HS-27A (cell line): ENCODE results near the gene ZNF319.
"Not testable (repeated sequence)": the region's sequence is repeated elsewhere in the genome, so short reads cannot be mapped to it uniquely, and the experiment has no call there.

ENCODE experiments used
- DNase-seq: peaks from one replicate; pipeline ENCODE4 v3.0.0-alpha.2; 2012; ENCODE audit warnings: low read depth, missing footprints

Gene ZNF319

GRCh38 chr16:57997528-57998265 is 2.8 kb downstream of the ZNF319 start:
- no peak for DNase-seq

GRCh38 chr16:57997176-57997527 is 3.3 kb downstream of the ZNF319 start:
- no peak for DNase-seq

- no peak for DNase-seq
Measured at GRCh38 chr16:57996406-57997175, 3.9 kb downstream of the ZNF319 start.

- no peak for DNase-seq
Measured at GRCh38 chr16:57995721-57996405, 4.6 kb downstream of the ZNF319 start.

- no peak for DNase-seq
Measured at GRCh38 chr16:57994778-57995177, 5.7 kb downstream of the ZNF319 start.

- DNase-seq = no peak
Measured at GRCh38 chr16:57994361-57994760, 6.1 kb downstream of the ZNF319 start.

GRCh38 chr16:57993897-57994296 is 6.6 kb downstream of the ZNF319 start:
- DNase-seq = no peak

- no peak for DNase-seq
Measured at GRCh38 chr16:57993438-57993837, 7.0 kb downstream of the ZNF319 start.

GRCh38 chr16:57992084-57992483 is 8.4 kb downstream of the ZNF319 start:
- DNase-seq = no peak

- DNase-seq = no peak
Measured at GRCh38 chr16:57991551-57992059, 8.9 kb downstream of the ZNF319 start.

GRCh38 chr16:57988929-57989328 is 11.5 kb downstream of the ZNF319 start:
- no peak for DNase-seq

- no peak for DNase-seq
Measured at GRCh38 chr16:57987441-57988177, 12.9 kb downstream of the ZNF319 start.

- no peak for DNase-seq
Measured at GRCh38 chr16:57986196-57986595, 14.3 kb downstream of the ZNF319 start.

GRCh38 chr16:57985204-57986181 is 15.0 kb downstream of the ZNF319 start:
- DNase-seq = no peak

GRCh38 chr16:57984443-57985203 is 15.8 kb downstream of the ZNF319 start:
- no peak for DNase-seq

- DNase-seq = no peak
Measured at GRCh38 chr16:57982385-57982784, 18.1 kb downstream of the ZNF319 start.

GRCh38 chr16:57981636-57982035 is 18.8 kb downstream of the ZNF319 start:
- no peak for DNase-seq

GRCh38 chr16:57979006-57979585 is 21.4 kb downstream of the ZNF319 start:
- DNase-seq = no peak

- DNase-seq = not testable (repeated sequence)
Measured at GRCh38 chr16:57978070-57978465, 22.4 kb downstream of the ZNF319 start.
